ENCODE measurements around the gene ANKRD28. TPM values are rescaled to one million over a fixed set of nuclear protein-coding genes. Genes with fewer than 3 reads are reported as not detected.
"Not testable (repeated sequence)": the region's sequence is repeated elsewhere in the genome, so short reads cannot be mapped to it uniquely, and the experiment has no call there.

ANKRD28 gene
- total RNA-seq (32.1 TPM), polyA plus RNA-seq (ENCODE audit: insufficient read depth in 1 of 8, insufficient read length in 8 of 8, low replicate concordance in 1 of 8) (10 to 100 TPM; 19.9 to 29.2 (median 24.5) TPM)
- long read RNA-seq, donor 1, partial matches to known transcripts: 0 of 1 reads
- long read RNA-seq, donor 1, other reads (novel, unspliced or antisense): 0 of 1 reads
- long read RNA-seq, donor 2: 0 reads
- long read RNA-seq, donor 3: 0 reads
- long read RNA-seq, donor 4: 0 reads
- long read RNA-seq, donor 5, partial matches to known transcripts: 0 of 1 reads
- long read RNA-seq, donor 5, other reads (novel, unspliced or antisense): 0 of 1 reads
- long read RNA-seq, donor 6, full-length matches to known transcripts: 2 of 2 reads
- long read RNA-seq, donor 6, partial matches to known transcripts: 0 of 2 reads
- long read RNA-seq, donor 6, other reads (novel, unspliced or antisense): 0 of 2 reads
- long read RNA-seq, donor 7, full-length matches to known transcripts: 2 of 2 reads
- long read RNA-seq, donor 7, partial matches to known transcripts: 0 of 2 reads
- long read RNA-seq, donor 7, other reads (novel, unspliced or antisense): 0 of 2 reads
- long read RNA-seq, donor 8: 0 reads
- long read RNA-seq, donor 9: 0 reads
- long read RNA-seq, donor 10: 0 reads
- long read RNA-seq, donor 11, full-length matches to known transcripts: 1 of 1 reads
- long read RNA-seq, donor 11, partial matches to known transcripts: 0 of 1 reads
- long read RNA-seq, donor 11, other reads (novel, unspliced or antisense): 0 of 1 reads

DNA sequence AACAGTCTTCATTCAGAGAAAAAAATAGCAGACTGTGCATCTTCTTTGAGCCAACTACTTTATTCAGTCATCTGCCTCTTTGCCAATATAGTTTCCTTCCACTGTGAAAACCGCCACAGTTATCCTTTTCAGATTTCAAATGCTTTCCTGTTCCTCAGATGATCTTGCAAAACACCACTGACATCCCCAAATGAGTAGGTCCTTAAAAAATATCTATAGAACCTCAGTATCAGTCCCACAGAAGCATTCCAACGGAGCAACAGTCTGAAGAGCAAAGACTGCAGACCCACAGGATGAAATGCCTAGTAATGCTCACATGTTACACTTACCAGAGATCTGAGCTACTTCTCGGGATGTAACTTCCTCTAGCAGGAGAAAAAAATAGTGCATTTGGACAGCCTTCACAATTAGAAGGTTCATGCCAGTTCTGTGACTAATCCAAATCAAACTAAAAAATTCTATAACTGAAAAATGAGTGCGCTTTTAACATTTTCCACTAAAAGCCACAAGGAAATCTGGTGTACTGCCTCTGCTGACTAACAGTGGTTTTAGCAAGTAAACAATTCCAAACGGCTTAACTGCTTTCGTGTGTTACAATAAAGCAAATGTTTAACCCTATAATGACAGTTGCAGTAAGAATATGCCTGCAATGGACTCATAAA lies at the start of gene ANKRD28:
TSS of gene ANKRD28 (minus strand) at position 338 of the 662 bp plus-strand sequence. CDS start 1,458 bp downstream, outside the sequence.
- 0% methylated on average over 1 of the region's 6 CpGs for WGBS (ENCODE audit: insufficient coverage)
- H3K27ac ChIP-seq (ENCODE audit: low read length): peak within 1 kb of the TSS; percentile 98
- no peaks in the 10 kb centered on the region for H3K9me3 ChIP-seq (replicated peaks; ENCODE audit: control insufficient read depth, low read depth, low read length)
- H3K36me3 ChIP-seq (ENCODE audit: control insufficient read depth, insufficient read depth, low read length): no peaks in the 10 kb centered on the region
- peak within 1 kb of the TSS; percentile 50 for H3K4me3 ChIP-seq (ENCODE audit: low read length)
- no peaks in the 10 kb centered on the region for H3K4me1 ChIP-seq (ENCODE audit: control insufficient read depth, insufficient read depth, low read length)
- no peaks in the 10 kb centered on the region for H3K27me3 ChIP-seq (ENCODE audit: control insufficient read depth, insufficient read depth, low read length)
- peak; percentile 92 for DNase-seq

DNA sequence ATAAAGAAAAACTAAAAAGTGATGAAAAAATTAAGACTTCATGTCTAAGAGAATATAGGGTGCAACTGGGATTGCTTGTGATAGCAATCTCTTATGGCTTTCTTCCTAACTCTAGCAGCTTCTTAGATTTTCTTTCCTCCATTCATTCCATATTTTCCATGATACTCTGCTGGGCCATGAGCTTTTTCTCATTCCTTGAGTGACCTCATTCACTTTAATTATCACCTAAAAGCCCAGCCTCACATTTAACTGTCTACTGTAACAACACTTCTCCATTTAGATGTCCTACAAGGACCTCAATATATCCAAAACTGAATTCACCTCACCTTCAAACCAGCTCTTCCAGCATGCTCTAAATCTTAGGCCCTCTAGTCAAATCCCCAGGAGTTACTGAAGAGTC lies 49.5 kb upstream of the ANKRD28 start:
- peaks cover 3% of the 10 kb centered on the region for H3K9me3 ChIP-seq (replicated peaks; ENCODE audit: control insufficient read depth, low read depth, low read length)
- H3K4me3 ChIP-seq (ENCODE audit: low read length): no peak overlapping the region
- H3K36me3 ChIP-seq (ENCODE audit: control insufficient read depth, insufficient read depth, low read length): no peaks in the 10 kb centered on the region
- DNase-seq: no peak
- no peak overlapping the region for H3K27ac ChIP-seq (ENCODE audit: low read length)
- no peaks in the 10 kb centered on the region for H3K27me3 ChIP-seq (ENCODE audit: control insufficient read depth, insufficient read depth, low read length)
- H3K4me1 ChIP-seq (ENCODE audit: control insufficient read depth, insufficient read depth, low read length): no peaks in the 10 kb centered on the region

DNA sequence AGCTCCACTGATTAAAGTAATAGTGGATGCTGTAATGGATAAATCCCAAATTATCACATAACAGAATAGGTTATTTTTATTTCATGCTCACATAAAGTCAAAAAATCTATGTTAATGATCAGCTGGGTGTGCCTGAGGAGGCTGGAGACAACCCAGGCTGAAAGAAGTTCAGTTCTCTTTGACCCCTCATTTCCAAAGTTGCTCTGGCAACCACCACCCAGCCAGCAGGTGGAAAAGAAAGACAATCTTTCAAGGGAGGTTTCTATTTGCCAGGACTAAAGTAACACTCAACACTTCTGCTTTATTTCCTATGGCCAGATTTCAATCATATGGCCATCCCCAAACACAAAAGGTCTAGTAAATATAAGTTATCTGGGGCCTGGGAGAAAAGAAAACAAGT lies 48.8 kb upstream of the ANKRD28 start:
- no peak overlapping the region for H3K4me3 ChIP-seq (ENCODE audit: low read length)
- peaks cover 4% of the 10 kb centered on the region for H3K9me3 ChIP-seq (replicated peaks; ENCODE audit: control insufficient read depth, low read depth, low read length)
- no peaks in the 10 kb centered on the region for H3K36me3 ChIP-seq (ENCODE audit: control insufficient read depth, insufficient read depth, low read length)
- no peaks in the 10 kb centered on the region for H3K4me1 ChIP-seq (ENCODE audit: control insufficient read depth, insufficient read depth, low read length)
- H3K27me3 ChIP-seq (ENCODE audit: control insufficient read depth, insufficient read depth, low read length): no peaks in the 10 kb centered on the region
- no peak overlapping the region for H3K27ac ChIP-seq (ENCODE audit: low read length)
- DNase-seq: no peak

DNA sequence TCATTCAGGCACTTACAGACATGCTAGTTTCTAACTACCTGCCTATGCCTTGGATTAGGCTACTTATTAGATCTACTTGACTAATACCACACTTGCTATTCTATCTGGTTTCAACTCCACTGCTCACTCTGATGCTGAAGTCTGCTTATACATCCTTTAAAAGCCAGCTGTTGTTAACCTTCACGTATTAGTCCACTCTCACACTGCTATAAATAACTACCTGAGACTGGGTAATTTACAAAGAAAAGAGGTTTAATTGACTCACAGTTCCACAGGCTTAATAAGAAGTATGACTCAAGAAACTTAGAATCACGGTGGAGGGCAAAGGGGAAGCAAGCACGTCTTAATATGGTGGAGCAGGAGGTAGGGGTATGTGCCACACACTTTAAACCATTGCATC lies 47.7 kb upstream of the ANKRD28 start:
- Histone ChIP-seq H3K4me1 (ENCODE audit: control insufficient read depth, insufficient read depth, low read length) (no peaks in the 10 kb centered on the region), H3K27ac (ENCODE audit: low read length) (no peak overlapping the region), H3K9me3 (replicated peaks; ENCODE audit: control insufficient read depth, low read depth, low read length) (peaks cover 12% of the 10 kb centered on the region), H3K4me3 (ENCODE audit: low read length) (no peak overlapping the region), H3K36me3 (ENCODE audit: control insufficient read depth, insufficient read depth, low read length) (no peaks in the 10 kb centered on the region), H3K27me3 (ENCODE audit: control insufficient read depth, insufficient read depth, low read length) (no peaks in the 10 kb centered on the region)
- DNase-seq: no peak
- no CpG with 5 or more reads among the region's 3 CpGs for WGBS (ENCODE audit: insufficient coverage)

DNA sequence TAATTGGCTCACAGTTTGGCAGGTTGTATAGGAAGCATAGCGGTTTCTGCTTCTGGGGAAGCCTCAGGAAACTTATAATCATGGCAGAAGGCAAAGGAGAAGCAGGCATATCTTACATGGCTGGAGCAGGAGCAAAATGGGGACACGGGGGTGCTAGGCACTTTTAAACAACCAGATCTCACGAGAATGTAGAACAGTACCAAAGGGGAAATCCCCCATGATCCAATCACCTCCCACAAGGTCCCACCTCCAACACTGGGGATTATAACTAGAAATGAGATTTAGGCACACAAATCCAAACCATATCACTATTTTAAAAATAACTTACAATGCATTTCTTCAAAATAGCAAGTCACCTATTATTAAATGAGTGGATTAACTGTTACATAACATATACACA lies 47.1 kb upstream of the ANKRD28 start:
- no peak for DNase-seq
- Histone ChIP-seq H3K4me1 (ENCODE audit: control insufficient read depth, insufficient read depth, low read length) (no peaks in the 10 kb centered on the region), H3K4me3 (ENCODE audit: low read length) (no peak overlapping the region), H3K27ac (ENCODE audit: low read length) (no peak overlapping the region), H3K36me3 (ENCODE audit: control insufficient read depth, insufficient read depth, low read length) (no peaks in the 10 kb centered on the region), H3K9me3 (replicated peaks; ENCODE audit: control insufficient read depth, low read depth, low read length) (peaks cover 14% of the 10 kb centered on the region), H3K27me3 (ENCODE audit: control insufficient read depth, insufficient read depth, low read length) (no peaks in the 10 kb centered on the region)
- 92% methylated on average over 2 of the region's 3 CpGs for WGBS (ENCODE audit: insufficient coverage)

DNA sequence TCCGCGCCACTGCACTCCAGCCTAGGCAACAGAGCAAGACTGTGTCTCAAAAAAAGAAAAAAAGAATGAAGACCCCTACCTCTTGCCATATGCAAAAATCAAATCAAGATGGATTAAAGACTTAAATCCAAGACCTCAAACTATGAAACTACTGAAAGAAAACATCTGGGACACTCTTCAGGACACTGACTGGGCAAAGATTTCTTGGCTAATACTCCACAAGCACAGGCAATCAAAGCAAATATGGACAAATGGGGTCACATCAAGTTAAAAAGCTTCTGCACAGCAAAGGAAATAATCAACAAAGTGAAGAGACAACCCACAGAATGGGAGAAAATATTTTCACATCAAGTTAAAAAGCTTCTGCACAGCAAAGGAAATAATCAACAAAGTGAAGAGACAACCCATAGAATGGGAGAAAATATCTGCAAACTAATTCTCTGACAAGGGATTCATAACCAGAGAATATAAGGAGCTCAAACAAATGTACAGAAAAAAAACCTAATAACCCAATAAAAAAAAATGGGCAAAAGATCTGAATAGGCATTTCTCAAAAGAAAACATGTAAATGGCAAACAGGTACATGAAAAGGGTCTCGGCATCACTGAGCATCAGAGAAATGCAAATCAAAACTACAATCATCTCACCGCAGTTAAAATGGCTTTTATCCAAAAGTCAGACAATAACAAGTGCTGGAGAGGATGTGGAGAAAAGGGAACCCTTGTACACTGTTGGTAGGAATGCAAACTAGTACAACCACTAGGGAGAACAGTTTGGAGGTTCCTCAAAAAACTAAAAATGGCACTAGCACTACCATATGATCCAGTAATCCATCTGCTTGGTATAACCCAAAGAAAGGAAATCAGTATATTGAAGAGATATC lies 43.6 kb upstream of the ANKRD28 start:
- H3K4me3 ChIP-seq (ENCODE audit: low read length); H3K36me3 ChIP-seq (ENCODE audit: control insufficient read depth, insufficient read depth, low read length); H3K27me3 ChIP-seq (ENCODE audit: control insufficient read depth, insufficient read depth, low read length); H3K27ac ChIP-seq (ENCODE audit: low read length); DNase-seq; H3K4me1 ChIP-seq (ENCODE audit: control insufficient read depth, insufficient read depth, low read length): not testable (repeated sequence)
- 100% methylated on average over 1 of the region's 4 CpGs for WGBS (ENCODE audit: insufficient coverage)
- H3K9me3 ChIP-seq (replicated peaks; ENCODE audit: control insufficient read depth, low read depth, low read length): peaks cover 17% of the 10 kb centered on the region

DNA sequence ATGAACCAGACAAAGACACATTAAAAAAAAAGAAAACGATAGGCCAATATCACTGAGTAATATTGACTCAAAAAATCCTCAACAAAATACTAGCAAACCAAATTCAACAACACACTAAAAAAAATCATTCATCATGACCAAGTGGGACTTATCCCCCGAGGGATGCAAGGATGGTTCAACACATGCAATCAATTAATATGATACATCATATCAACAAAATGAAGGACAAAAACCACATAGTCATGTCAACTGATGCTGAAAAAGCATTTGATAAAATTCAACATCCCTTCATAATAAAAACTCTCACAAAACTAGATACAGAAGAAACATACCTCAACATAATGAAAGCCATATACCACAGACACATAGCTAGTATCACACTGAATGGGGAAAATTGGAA lies 41.8 kb upstream of the ANKRD28 start:
- Histone ChIP-seq H3K4me1 (ENCODE audit: control insufficient read depth, insufficient read depth, low read length) (no peaks in the 10 kb centered on the region), H3K9me3 (replicated peaks; ENCODE audit: control insufficient read depth, low read depth, low read length) (peaks cover 17% of the 10 kb centered on the region), H3K27ac (ENCODE audit: low read length) (no peak overlapping the region), H3K27me3 (ENCODE audit: control insufficient read depth, insufficient read depth, low read length) (no peaks in the 10 kb centered on the region), H3K36me3 (ENCODE audit: control insufficient read depth, insufficient read depth, low read length) (no peaks in the 10 kb centered on the region), H3K4me3 (ENCODE audit: low read length) (no peak overlapping the region)
- no peak for DNase-seq
- no CpG with 5 or more reads among the region's 2 CpGs for WGBS (ENCODE audit: insufficient coverage)

DNA sequence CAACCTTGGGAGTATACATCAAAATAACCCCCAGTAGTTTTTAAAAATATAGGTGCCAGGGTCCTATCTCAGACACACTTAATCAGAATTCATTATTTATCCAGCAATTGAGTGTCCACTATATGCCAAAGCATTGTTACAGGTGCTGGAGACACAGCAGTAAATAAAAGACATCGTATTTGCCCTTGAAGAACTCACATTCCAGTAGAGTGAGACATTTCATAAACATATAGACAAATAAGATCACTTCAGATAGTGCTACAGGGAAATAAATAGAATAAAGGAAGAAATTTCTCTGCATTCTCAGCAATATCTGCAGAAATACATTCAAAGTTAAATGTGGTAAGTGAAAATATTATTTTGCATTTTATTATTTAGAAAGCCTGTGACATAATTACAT lies 34.1 kb upstream of the ANKRD28 start:
- H3K36me3 ChIP-seq (ENCODE audit: control insufficient read depth, insufficient read depth, low read length): no peaks in the 10 kb centered on the region
- no peak for DNase-seq
- H3K4me3 ChIP-seq (ENCODE audit: low read length): no peak overlapping the region
- no CpG with 5 or more reads among the region's 1 CpG for WGBS (ENCODE audit: insufficient coverage)
- no peaks in the 10 kb centered on the region for H3K9me3 ChIP-seq (replicated peaks; ENCODE audit: control insufficient read depth, low read depth, low read length)
- H3K27ac ChIP-seq (ENCODE audit: low read length): no peak overlapping the region
- H3K27me3 ChIP-seq (ENCODE audit: control insufficient read depth, insufficient read depth, low read length): no peaks in the 10 kb centered on the region
- H3K4me1 ChIP-seq (ENCODE audit: control insufficient read depth, insufficient read depth, low read length): no peaks in the 10 kb centered on the region

DNA sequence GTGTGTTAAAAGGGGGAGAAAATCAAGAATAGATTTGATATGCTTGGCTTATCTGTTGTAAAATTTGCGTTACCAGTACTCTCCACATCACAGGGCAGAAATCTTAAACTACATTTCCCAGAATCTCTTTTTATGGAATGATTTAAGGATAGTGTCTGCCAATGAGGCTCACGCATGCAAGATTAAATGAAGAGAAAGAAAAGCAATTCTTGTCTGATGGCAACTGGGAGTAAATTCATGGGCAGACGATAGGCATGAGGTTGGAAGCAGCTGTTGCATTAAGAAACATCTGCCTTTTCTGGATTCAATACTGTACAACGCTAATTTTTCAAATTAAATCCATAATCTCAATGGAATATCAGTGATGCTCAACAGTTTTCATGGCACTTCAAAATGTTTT lies 27.2 kb upstream of the ANKRD28 start:
- Histone ChIP-seq H3K27ac (ENCODE audit: low read length) (no peak overlapping the region), H3K4me1 (ENCODE audit: control insufficient read depth, insufficient read depth, low read length) (no peaks in the 10 kb centered on the region), H3K36me3 (ENCODE audit: control insufficient read depth, insufficient read depth, low read length) (no peaks in the 10 kb centered on the region), H3K27me3 (ENCODE audit: control insufficient read depth, insufficient read depth, low read length) (no peaks in the 10 kb centered on the region), H3K4me3 (ENCODE audit: low read length) (no peak overlapping the region), H3K9me3 (replicated peaks; ENCODE audit: control insufficient read depth, low read depth, low read length) (no peaks in the 10 kb centered on the region)
- DNase-seq: peak; percentile 57
- WGBS (ENCODE audit: insufficient coverage): no CpG with 5 or more reads among the region's 4 CpGs

All from muscle of leg (tissue), 16 donors.